T47D (cell line): ENCODE measurements around the gene ATP6V0E2.

Source experiments
- DNase-seq, 2 experiments: peaks; one replicate each; pipeline versions ENCODE4 v3.0.0 to v3.0.0-alpha.2; 2011 to 2012; ENCODE audit warnings: low read depth in 1 of 2, low spot score in 1 of 2
- JUND ChIP-seq: IDR thresholded peaks from 2 replicates; pipeline ENCODE4 v1.6.1; 2012; ENCODE audit warnings: low read depth
- in situ Hi-C: cut with HindIII; loops from 2 replicates; pipeline ENCODE4 v1.10.0; 2016; ENCODE audit warnings: low sequenced_read_pairs, low pct_unique_long_range_greater_than_20kb

Gene ATP6V0E2

GRCh38 chr7:149859876-149860275, 13.9 kb upstream of the ATP6V0E2 start:
- in situ Hi-C loops: no loop called here
- no peak for TF ChIP-seq JUND
- no peak for DNase-seq

GRCh38 chr7:149860821-149861727, 12.7 kb upstream of the ATP6V0E2 start:
- no peak for DNase-seq
- TF ChIP-seq JUND: no peak
- in situ Hi-C loops: no loop called here

GRCh38 chr7:149861728-149862045, 12.1 kb upstream of the ATP6V0E2 start:
- no peak for DNase-seq
- no peak for TF ChIP-seq JUND
- in situ Hi-C loops: no loop called here

- in situ Hi-C loops: no loop called here
- TF ChIP-seq JUND: no peak
- DNase-seq: no peak
Observed at GRCh38 chr7:149862156-149862555, 11.6 kb upstream of the ATP6V0E2 start.

GRCh38 chr7:149863500-149863899, 10.3 kb upstream of the ATP6V0E2 start:
- DNase-seq: no peak
- TF ChIP-seq JUND: no peak
- in situ Hi-C loops: no loop called here

GRCh38 chr7:149864023-149864422, 9.7 kb upstream of the ATP6V0E2 start:
- TF ChIP-seq JUND: no peak
- in situ Hi-C loops: no loop called here
- DNase-seq: no peak

DNA sequence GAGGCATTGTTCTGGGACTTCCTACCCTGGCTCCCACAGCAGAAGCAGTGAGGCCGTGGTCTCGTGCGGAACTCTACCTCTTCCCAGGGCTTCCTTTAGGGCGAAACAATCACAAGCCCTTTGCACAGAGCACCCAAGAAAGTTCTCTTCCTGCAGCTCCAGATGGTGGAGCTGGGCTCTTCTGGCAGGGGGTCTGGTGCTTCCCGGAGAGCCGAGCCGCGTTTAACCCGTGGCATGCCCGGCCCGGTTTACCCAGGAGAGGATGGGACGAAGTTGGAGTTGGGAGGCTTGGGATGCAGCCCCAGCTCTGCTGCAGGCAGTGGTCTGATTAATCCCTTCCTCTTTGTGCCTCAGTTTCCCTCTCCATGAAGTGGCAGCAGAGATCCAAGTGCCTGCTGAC, 9.0 kb upstream of the ATP6V0E2 start:
- in situ Hi-C loops: no loop called here
- no peak for DNase-seq
- no peak for TF ChIP-seq JUND

DNA sequence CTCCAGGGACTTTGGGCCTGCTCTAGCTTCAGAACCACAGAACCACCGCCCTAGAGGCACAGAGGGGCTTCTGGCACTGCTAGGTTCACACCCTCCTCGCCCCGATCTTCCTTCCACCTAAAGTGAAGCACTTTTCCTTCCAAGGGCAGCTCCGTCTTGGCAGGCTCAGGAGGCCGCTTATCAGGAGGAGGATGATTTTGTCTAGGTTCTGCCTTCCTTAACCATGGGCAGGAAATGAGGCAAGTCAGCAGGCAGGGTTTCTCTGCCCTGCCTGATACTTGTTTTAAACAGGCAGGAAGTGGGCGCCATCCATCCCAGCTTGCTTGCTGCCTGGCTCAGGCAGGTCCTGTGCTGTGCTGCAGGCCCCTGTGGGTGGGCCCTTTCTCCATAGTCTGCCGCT, 8.3 kb upstream of the ATP6V0E2 start:
- in situ Hi-C loops: no loop called here
- TF ChIP-seq JUND: no peak
- no peak for DNase-seq

DNA sequence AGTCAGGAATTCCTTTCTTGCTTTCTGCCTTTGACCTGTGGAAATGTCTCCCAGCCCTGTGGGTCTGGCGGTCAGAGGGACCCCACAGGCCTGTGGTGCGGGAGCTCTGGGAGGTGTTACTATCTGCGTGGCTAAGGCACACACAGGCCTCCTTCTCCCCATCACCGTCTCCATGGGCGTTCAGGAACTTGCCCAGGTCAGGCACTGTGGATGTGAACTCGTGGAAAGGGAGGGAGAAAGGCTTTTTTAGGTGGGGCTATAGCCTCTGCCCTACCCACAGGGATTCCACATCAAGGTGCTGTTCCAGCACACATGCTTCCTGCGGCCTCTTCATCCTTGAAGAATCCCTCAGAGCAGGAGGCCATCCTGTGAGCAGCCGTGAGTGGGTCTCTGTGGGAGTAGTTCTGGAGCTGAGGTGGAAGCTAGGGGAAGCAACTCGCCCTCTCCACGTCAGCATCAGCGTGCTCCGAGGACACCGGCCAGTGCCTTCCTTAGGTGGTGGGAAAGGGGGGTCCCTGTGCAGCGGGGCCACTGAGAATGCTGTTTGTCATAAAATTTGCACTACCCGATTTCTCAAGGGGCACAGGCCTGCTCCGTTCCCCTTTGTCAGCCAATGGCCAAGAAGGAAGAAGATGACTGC, 7.5 kb upstream of the ATP6V0E2 start:
- in situ Hi-C loops: no loop called here
- no peak for TF ChIP-seq JUND
- no peak for DNase-seq

- TF ChIP-seq JUND: no peak
- DNase-seq: no peak
- in situ Hi-C loops: no loop called here
Observed at GRCh38 chr7:149866779-149867447, 6.9 kb upstream of the ATP6V0E2 start.

GRCh38 chr7:149867762-149868622, 5.8 kb upstream of the ATP6V0E2 start:
- no peak for TF ChIP-seq JUND
- DNase-seq: no peak
- in situ Hi-C loops: no loop called here

- no peak for TF ChIP-seq JUND
- DNase-seq: no peak
- in situ Hi-C loops: no loop called here
Observed at GRCh38 chr7:149868623-149869290, 5.0 kb upstream of the ATP6V0E2 start.
